ENCODE data around the gene CTBS.
"Not testable (repeated sequence)": the region's sequence is repeated elsewhere in the genome, so short reads cannot be mapped to it uniquely, and the experiment has no call there.

Gene CTBS

GRCh38 chr1:84600796-84601195, 26.6 kb upstream of the CTBS start:
- DNase-seq: no peak
- no peak for ATAC-seq
- Mint-ChIP-seq H3K4me3 (no peak overlapping the region), H3K27ac (peak overlapping the region in 1 of 2 donors; percentile 27), H3K9me3 (peaks cover 21 to 28% of the 10 kb centered on the region in 2 donors), H3K27me3 (no peaks in the 10 kb centered on the region), H3K4me1 (peaks cover 26% of the 10 kb centered on the region)

DNA sequence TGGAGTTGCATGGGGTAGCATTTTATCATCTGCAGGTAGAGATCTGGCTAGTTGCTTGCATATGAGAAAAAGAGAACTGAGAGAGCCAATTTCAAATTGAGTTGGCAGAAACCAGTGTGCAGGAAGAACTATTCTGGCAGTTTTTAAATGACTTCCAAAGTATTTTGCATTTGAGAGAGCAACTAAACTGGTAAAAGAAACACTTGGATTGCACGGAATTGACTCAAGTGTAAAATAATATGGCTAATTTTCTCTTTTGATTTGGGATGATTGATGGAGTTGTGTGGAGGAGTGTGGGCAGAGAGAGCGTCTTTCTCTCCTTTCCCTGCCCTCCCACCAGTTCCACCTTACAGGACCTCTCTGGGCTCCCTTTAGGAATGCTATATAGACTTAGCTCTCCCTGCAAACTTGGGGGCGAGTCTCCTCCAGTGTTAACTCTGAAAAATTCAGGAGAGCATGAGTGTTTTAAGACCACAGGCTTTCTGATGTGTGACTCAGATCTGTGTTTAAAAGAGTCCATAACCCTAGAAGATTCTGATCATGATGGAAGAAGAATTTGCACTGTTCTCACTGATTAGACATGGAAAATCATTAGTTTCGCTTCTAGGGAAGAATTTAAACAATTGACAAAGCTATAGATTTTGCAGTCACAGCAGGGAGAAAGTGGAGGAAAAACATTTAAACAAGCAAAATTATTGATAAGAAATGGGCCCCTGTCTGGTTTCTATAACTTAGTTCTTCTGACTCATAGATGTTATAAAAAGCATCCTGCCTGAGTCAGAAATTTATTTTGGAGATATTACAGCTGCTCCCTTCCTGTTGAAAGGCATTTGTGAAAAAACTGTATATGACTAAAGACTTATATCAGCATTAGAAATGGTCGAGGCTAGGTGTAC, 24.9 kb upstream of the CTBS start:
- peak overlapping the region; percentile 86 to 88 for H3K27ac Mint-ChIP-seq
- no peaks in the 10 kb centered on the region for H3K27me3 Mint-ChIP-seq
- H3K9me3 Mint-ChIP-seq: peaks cover 10 to 11% of the 10 kb centered on the region in 2 donors
- peak overlapping the region; percentile 6 to 45 for H3K4me3 Mint-ChIP-seq
- ATAC-seq (peak; percentile 85), DNase-seq (no peak)
- peaks cover 26% of the 10 kb centered on the region for H3K4me1 Mint-ChIP-seq

DNA sequence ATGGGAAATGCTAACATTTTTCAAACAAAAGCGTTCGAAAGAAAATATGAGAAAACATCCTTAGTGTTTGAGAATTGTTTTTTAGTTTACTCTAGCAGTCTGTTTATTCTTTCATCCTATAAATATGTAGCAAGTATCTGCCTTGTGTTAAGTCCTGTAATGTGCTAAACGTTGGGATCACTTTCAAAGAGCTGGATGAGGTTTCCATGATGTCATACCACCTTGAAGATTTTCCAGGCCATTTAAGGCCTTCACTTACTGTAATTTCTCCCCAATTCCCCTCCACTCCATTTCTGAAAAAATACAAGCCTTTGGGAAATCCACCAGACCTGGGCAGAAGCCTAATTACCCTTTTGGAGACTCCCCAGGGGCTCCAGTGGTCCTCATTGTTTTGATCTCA, 24.2 kb upstream of the CTBS start:
- Mint-ChIP-seq H3K4me1 (peaks cover 26% of the 10 kb centered on the region), H3K4me3 (no peak overlapping the region), H3K27ac (no peak overlapping the region)

DNA sequence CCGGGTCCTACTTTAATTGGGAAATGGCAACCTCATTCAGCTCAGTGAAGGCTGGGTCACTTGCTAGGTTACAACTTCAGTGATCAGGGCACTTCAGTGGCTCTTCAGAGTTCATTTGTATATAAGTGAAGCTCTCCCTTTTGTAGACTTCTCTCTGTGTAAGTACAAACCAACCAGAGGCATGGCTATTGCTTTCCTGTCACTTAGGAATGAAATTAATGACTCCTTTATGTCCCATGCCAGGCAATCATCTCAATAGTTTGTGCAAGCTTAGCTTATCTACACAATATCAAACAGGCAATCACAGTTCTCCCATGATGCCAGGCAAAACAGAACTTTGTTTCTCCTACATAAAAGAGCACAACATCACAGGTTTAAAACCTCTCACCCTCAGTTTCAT, 22.8 kb upstream of the CTBS start:
- Mint-ChIP-seq H3K4me1 (peaks cover 26% of the 10 kb centered on the region), H3K9me3 (peaks cover 3 to 4% of the 10 kb centered on the region in 2 donors), H3K27ac (no peak overlapping the region), H3K4me3 (no peak overlapping the region), H3K27me3 (no peaks in the 10 kb centered on the region)
- no peak for ATAC-seq
- no peak for DNase-seq

More for the DNA sequence above, 24.2 kb upstream of the CTBS start:
- no peak for ATAC-seq
- Mint-ChIP-seq H3K9me3 (peaks cover 4 to 7% of the 10 kb centered on the region in 2 donors), H3K27me3 (no peaks in the 10 kb centered on the region)
- DNase-seq: no peak

DNA sequence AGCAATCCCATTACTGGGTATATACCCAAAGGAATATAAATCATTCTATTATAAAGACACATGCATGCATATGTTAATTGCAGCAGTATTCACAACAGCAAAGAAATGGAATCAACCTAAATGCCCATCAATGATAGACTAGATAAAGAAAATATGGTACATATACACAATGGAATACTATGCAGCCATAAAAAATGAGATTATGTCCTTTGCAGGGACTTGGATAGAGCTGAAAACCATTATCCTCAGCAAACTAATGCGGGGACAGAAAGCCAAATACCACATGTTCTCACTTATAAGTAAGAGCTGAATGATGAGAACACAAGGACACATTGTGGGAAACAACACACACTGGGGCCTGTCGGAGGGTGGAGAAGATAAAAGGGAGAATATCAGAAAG, 20.7 kb upstream of the CTBS start:
- H3K9me3 Mint-ChIP-seq, H3K27ac Mint-ChIP-seq, H3K4me3 Mint-ChIP-seq, ATAC-seq, DNase-seq: not testable (repeated sequence)
- H3K27me3 Mint-ChIP-seq: peaks cover 15% of the 10 kb centered on the region
- H3K4me1 Mint-ChIP-seq: peaks cover 16% of the 10 kb centered on the region

DNA sequence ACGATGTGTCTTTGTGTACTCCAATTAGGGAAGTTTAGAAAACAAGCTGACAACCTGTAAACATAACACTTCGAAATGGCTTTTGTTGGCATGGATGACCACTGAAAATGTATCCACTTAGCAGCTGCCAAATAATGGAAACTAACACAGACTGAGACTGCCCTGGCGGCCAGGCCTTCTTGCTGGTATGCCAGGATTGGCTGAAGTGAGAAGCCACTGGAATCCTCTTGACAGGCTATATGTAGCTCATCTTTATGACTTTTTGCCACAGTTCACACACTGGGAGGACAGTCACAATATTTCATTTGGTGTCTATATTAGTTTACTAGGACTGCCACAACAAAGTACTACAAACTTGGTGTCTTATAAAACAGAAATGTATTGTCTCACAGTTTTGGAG, 12.9 kb upstream of the CTBS start:
- H3K27ac Mint-ChIP-seq: no peak overlapping the region
- H3K9me3 Mint-ChIP-seq: no peaks in the 10 kb centered on the region
- DNase-seq (no peak), ATAC-seq (no peak)
- H3K4me3 Mint-ChIP-seq: no peak overlapping the region
- no peaks in the 10 kb centered on the region for H3K4me1 Mint-ChIP-seq
- peaks cover 22% of the 10 kb centered on the region for H3K27me3 Mint-ChIP-seq

DNA sequence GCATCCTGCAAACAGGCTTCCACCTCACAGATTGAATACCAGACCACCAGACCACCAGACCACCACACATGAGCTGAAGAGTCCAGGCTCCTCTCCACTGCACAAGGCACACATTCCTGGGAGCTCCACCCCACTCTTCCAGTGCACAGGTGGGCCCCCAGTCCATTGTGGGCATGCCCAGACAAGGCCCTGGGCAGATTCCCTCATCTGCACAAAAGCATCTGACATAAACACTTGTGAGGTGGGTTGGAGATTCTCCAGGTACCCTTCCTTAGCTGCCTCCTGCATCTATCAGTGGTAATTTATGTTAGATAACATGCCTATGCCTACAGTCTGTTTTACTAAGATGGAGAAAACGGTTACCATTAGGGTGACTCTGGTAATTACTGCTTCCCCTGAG, 11.6 kb upstream of the CTBS start:
- H3K9me3 Mint-ChIP-seq: no peaks in the 10 kb centered on the region
- no peaks in the 10 kb centered on the region for H3K4me1 Mint-ChIP-seq
- ATAC-seq (no peak), DNase-seq (no peak)
- no peak overlapping the region for H3K4me3 Mint-ChIP-seq
- H3K27me3 Mint-ChIP-seq: peaks cover 16% of the 10 kb centered on the region
- H3K27ac Mint-ChIP-seq: peak overlapping the region in 1 of 2 donors; percentile 86

- DNase-seq (no peak), ATAC-seq (no peak)
- Mint-ChIP-seq H3K27ac (no peak overlapping the region), H3K4me3 (no peak overlapping the region), H3K4me1 (no peaks in the 10 kb centered on the region), H3K9me3 (no peaks in the 10 kb centered on the region), H3K27me3 (no peaks in the 10 kb centered on the region)
Measured at GRCh38 chr1:84584126-84584525, 9.9 kb upstream of the CTBS start.

GRCh38 chr1:84583648-84584047, 9.4 kb upstream of the CTBS start:
- Mint-ChIP-seq H3K4me1 (no peaks in the 10 kb centered on the region), H3K27ac (no peak overlapping the region), H3K27me3 (no peaks in the 10 kb centered on the region), H3K9me3 (no peaks in the 10 kb centered on the region), H3K4me3 (no peak overlapping the region)
- ATAC-seq (no peak), DNase-seq (no peak)

DNA sequence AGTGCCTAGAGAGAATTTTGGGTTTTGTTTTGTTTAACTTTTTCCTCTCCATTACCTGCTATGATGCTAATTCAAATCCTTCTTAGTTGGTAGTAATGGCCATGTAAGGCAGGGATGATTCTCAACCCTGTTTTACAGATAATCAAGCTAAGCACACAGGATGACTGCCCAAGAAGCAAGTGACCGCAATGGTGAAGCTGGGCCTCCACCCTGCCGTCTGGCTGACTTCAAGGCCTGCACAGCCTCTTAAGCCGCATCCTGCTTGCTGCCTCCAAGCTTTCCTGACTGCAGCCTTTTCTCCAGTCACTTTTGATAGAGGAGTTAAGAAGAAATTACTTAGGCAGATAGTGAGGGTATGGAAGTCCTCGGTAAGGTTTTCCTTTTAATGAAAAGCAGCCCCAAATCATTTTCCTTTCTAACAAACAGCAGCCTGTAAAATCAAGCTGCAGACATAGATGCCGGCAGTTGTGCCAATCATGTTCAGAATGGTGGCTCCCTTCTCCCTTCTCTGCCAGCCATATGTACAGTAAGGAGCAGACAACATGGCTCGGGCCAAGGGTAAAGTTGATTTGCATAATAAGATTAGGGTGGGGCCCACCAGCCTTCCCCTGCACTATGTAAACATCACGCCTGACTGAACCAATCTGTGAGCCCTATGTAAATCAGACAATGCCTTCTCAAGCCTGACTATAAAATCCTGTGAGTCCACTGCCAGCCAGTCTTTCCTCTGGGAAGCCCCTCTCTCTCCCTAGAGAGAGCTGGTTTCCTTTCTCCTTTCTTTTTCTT, 8.8 kb upstream of the CTBS start:
- Mint-ChIP-seq H3K9me3 (no peaks in the 10 kb centered on the region), H3K4me3 (no peak overlapping the region), H3K4me1 (no peaks in the 10 kb centered on the region), H3K27ac (no peak overlapping the region), H3K27me3 (no peaks in the 10 kb centered on the region)
- ATAC-seq: no peak
- DNase-seq: no peak

DNA sequence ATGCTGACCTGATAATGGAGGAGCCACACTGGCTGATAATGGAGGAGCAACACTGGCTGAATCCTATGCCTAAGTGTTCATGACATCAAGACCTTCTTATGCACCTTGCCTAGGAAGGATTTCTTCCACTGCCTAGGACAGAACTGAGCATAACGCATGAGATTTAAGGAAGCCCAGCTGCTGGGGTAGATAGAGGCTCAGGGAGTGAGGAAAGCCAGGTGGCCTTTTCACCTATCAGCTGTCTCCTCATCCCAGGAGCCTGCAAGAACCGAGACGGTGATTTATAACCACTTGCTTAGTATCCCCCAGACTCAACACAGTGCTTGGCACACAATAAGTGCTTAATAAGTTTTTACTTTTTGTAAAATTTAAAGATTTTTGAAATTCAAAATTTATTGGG, 7.4 kb upstream of the CTBS start:
- no peak for DNase-seq
- Mint-ChIP-seq H3K9me3 (no peaks in the 10 kb centered on the region), H3K4me3 (no peak overlapping the region), H3K27ac (no peak overlapping the region), H3K27me3 (no peaks in the 10 kb centered on the region), H3K4me1 (no peaks in the 10 kb centered on the region)
- no peak for ATAC-seq

DNA sequence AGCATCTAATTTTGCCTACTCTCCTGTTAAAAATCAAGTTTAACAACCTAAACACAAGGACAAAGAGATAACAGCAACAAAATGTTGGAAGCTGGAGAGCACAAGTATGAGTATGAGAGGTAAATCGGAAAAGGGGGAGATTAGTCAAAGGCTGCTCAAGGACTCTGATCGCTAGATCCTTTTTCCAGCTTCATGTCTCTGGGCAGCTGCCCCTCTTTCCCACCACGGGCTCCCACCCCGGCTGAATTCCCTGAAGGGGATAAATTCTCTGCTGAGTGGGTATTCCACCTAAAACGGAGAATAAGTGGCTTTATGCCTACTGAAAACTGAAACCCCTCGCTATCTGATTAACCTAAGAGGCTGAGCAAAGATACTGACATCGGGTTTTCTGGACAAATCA, 696 bp upstream of the CTBS start:
- Mint-ChIP-seq H3K27ac (peak overlapping the region in 1 of 2 donors; percentile 87), H3K9me3 (peaks cover 6% of the 10 kb centered on the region in 2 donors), H3K27me3 (no peaks in the 10 kb centered on the region), H3K4me3 (peak overlapping the region; percentile 94 to 95), H3K4me1 (peaks cover 40% of the 10 kb centered on the region)
- DNase-seq (no peak), ATAC-seq (no peak)

GRCh38 chr1:84573481-84573966, 716 bp downstream of the CTBS start:
- H3K9me3 Mint-ChIP-seq: peaks cover 6% of the 10 kb centered on the region in 2 donors
- H3K27ac Mint-ChIP-seq: peak overlapping the region; percentile 99
- no peaks in the 10 kb centered on the region for H3K27me3 Mint-ChIP-seq
- H3K4me1 Mint-ChIP-seq: peaks cover 44% of the 10 kb centered on the region
- peak overlapping the region; percentile 94 to 95 for H3K4me3 Mint-ChIP-seq
- DNase-seq (no peak), ATAC-seq (no peak)

- H3K4me3 Mint-ChIP-seq: no peak overlapping the region
- DNase-seq (no peak), ATAC-seq (no peak)
- H3K27ac Mint-ChIP-seq: peak overlapping the region in 1 of 2 donors; percentile 66
- H3K27me3 Mint-ChIP-seq: no peaks in the 10 kb centered on the region
- peaks cover 6% of the 10 kb centered on the region in 2 donors for H3K9me3 Mint-ChIP-seq
- H3K4me1 Mint-ChIP-seq: peaks cover 52% of the 10 kb centered on the region
Measured at GRCh38 chr1:84571150-84571535, 3.1 kb downstream of the CTBS start.

- Mint-ChIP-seq H3K9me3 (peaks cover 6% of the 10 kb centered on the region in 2 donors), H3K27me3 (no peaks in the 10 kb centered on the region), H3K4me1 (peaks cover 52% of the 10 kb centered on the region), H3K27ac (peak overlapping the region in 1 of 2 donors; percentile 17), H3K4me3 (peak overlapping the region in 1 of 2 donors; percentile 6)
- no peak for ATAC-seq
- no peak for DNase-seq
Measured at GRCh38 chr1:84570436-84571149, 3.6 kb downstream of the CTBS start.
